SK-N-MC (cell line): Measurements from ENCODE around the gene IFT172.

Experiments used
- EZH2 ChIP-seq: fragments of 200-600 bp; sonication (generic); IDR thresholded peaks from one replicate; pipeline ENCODE4 v1.6.1; 2017; ENCODE audit warnings: antibody characterized with exemption
- FOXP2 ChIP-seq: optimal IDR thresholded peaks from 2 replicates; pipeline ENCODE3; 2011; ENCODE audit warnings: mild to moderate bottlenecking, moderate library complexity; ENCODE audit not compliant: insufficient read depth; ENCODE audit errors: extremely low read length, control extremely low read depth
- POLR2AphosphoS5 ChIP-seq: IDR thresholded peaks from 2 replicates; pipeline ENCODE4 v1.6.1; 2012; ENCODE audit warnings: mild to moderate bottlenecking, low read depth, low read length, borderline replicate concordance

DNA sequence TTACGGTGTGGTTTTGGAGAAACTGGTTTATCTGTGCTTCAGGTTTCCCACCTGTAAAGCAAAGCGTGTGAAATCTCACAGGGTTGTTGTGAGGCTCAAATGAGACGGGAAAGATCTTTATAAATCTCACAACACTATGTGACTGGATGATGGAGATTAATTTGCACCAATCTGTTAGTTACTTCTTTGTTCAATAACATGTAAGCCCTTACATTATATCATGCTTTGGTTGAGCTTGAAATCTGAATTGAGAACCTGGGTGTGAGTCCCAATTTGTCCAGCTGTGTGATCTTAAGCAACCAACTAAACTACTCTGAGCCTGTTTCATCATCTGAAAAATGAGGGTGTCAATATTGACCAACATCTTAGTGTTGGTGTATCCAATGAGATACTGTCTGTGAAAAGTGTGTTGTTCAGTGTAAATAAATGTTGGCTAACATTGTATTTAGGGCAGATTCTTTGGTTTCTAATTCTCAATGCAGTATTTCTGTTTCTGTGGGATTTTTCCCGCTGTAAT, 6.4 kb upstream of the IFT172 start:
- TF ChIP-seq EZH2 (no peak), POLR2AphosphoS5 (no peak), FOXP2 (no peak)
